NB4 (cell line): Measurements from ENCODE around the gene NEK11.

Experiments
- POLR2A ChIP-seq: IDR thresholded peaks from 2 replicates; pipeline ENCODE4 v1.6.1; 2011; ENCODE audit warnings: mild to moderate bottlenecking; ENCODE audit not compliant: insufficient read length; ENCODE audit errors: extremely low read depth
- TF ChIP-seq, protein P1 (sequence below): IDR thresholded peaks from one replicate; pipeline ENCODE4 v1.5.1; 2012; ENCODE audit warnings: low read depth, low read length
- TF ChIP-seq, protein P2 (sequence below): IDR thresholded peaks from 2 replicates; pipeline ENCODE4 v1.6.1; 2011; ENCODE audit warnings: low read depth, low read length

DNA sequence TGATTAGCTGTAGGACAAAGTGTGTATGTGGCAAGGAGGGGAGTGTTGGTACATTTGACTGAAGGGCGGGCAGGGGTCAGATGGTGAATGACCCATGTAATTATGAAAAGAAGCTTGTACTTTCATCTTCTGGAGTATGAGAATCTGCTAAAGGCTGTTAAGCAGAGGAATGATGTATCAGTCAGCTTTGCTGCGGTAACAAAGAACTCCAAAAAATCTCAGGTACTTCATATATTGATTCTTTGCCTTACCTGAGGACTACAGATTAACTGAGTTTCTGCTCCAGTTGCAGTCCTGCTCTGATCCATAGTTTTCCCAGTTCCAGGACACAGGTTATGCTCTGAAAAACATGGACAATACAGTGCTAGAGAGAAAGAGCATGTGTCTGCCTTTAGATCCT, 115.1 kb downstream of the NEK11 start:
- TF ChIP-seq, protein P1, sequence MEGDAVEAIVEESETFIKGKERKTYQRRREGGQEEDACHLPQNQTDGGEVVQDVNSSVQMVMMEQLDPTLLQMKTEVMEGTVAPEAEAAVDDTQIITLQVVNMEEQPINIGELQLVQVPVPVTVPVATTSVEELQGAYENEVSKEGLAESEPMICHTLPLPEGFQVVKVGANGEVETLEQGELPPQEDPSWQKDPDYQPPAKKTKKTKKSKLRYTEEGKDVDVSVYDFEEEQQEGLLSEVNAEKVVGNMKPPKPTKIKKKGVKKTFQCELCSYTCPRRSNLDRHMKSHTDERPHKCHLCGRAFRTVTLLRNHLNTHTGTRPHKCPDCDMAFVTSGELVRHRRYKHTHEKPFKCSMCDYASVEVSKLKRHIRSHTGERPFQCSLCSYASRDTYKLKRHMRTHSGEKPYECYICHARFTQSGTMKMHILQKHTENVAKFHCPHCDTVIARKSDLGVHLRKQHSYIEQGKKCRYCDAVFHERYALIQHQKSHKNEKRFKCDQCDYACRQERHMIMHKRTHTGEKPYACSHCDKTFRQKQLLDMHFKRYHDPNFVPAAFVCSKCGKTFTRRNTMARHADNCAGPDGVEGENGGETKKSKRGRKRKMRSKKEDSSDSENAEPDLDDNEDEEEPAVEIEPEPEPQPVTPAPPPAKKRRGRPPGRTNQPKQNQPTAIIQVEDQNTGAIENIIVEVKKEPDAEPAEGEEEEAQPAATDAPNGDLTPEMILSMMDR: no peak
- TF ChIP-seq, protein P2, sequence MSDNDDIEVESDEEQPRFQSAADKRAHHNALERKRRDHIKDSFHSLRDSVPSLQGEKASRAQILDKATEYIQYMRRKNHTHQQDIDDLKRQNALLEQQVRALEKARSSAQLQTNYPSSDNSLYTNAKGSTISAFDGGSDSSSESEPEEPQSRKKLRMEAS: no peak
- TF ChIP-seq POLR2A: no peak
